Measurements from ENCODE around the gene FBLN2.
A peak's percentile ranks its signal among the peaks of the same experiment; 100 is the strongest.

FBLN2 gene

DNA sequence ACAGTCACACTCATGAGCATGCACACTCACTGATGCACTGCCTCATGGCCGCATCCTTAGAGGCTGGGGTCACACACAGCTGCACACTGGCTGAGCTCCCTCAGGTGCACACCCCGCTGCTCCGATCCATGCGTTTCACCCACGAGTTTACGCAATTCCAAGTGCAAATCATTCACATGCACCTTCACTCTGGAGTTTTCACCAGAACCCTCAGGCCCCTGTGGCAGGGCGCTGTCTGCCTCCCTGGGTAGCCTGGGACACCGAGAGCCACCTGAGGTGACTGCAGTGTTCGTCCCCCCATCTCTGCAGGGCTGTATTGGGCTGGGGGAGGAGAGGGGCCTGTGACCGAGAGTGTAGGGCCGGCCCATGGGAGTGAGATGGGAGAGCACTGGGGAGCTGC is 134.8 kb downstream of the FBLN2 start:
- H3K14ac ChIP-seq (ENCODE audit: low read length in 2 of 2), result no peak overlapping the region
- no peak overlapping the region for H2BK120ac ChIP-seq (ENCODE audit: low read depth, low read length)
- no peak overlapping the region for H2AK5ac ChIP-seq (ENCODE audit: low read length, severe bottlenecking)
- H3K18ac ChIP-seq (ENCODE audit: low read depth in 1 of 2, low read length in 2 of 2), result no peak overlapping the region
- no peak overlapping the region for H3K27ac ChIP-seq (ENCODE audit: low read length, poor library complexity, severe bottlenecking)
- no peaks in the 10 kb centered on the region for H3K36me3 ChIP-seq (ENCODE audit: control insufficient read depth in 1 of 2, insufficient read depth in 2 of 2, low read depth in 1 of 2, low read length in 2 of 2)
- no peak overlapping the region for H2BK12ac ChIP-seq (ENCODE audit: low read length in 2 of 2)
- H3K4ac ChIP-seq (ENCODE audit: low read depth in 1 of 2, low read length in 2 of 2), result no peak overlapping the region
- no peak overlapping the region for H3K23ac ChIP-seq (ENCODE audit: low read length in 2 of 2)
- no peaks in the 10 kb centered on the region for H3K79me1 ChIP-seq (replicated peaks; ENCODE audit: low read length, poor library complexity, severe bottlenecking)
- H2BK5ac ChIP-seq (ENCODE audit: low read depth, low read length, poor library complexity, severe bottlenecking), result no peak overlapping the region
- H2BK15ac ChIP-seq (ENCODE audit: low read depth, poor library complexity, severe bottlenecking), result no peak overlapping the region
- H2AFZ ChIP-seq (ENCODE audit: low read depth, low read length), result no peak overlapping the region
- no peak overlapping the region for H3K4me2 ChIP-seq (ENCODE audit: low read length, poor library complexity, severe bottlenecking)
- peaks cover 33 to 72% of the 10 kb centered on the region in 2 experiments for H3K27me3 ChIP-seq (ENCODE audit: control insufficient read depth in 1 of 2, insufficient read depth in 1 of 2, low read length in 2 of 2)
- WGBS, result 80% methylated on average over 11 of the region's 11 CpGs
- H3K9me3 ChIP-seq (ENCODE audit: control insufficient read depth, low read length), result peaks cover 3% of the 10 kb centered on the region
- no peaks in the 10 kb centered on the region for H3K4me1 ChIP-seq (ENCODE audit: control insufficient read depth, insufficient read depth, low read depth, low read length)
- H4K8ac ChIP-seq (ENCODE audit: low read length), result no peak overlapping the region
- H4K91ac ChIP-seq (ENCODE audit: low read length), result no peak overlapping the region
- no peak for DNase-seq
- H3K9ac ChIP-seq (ENCODE audit: low read length), result no peak overlapping the region
- H3K4me3 ChIP-seq (ENCODE audit: insufficient read depth in 1 of 2, low read depth in 1 of 2, low read length in 2 of 2), result peak overlapping the region in 1 of 2 experiments; percentile 24

- Histone ChIP-seq H3K9me3 (ENCODE audit: control insufficient read depth, low read length) (peaks cover 3% of the 10 kb centered on the region), H2BK15ac (ENCODE audit: low read depth, poor library complexity, severe bottlenecking) (no peak overlapping the region), H3K18ac (ENCODE audit: low read depth in 1 of 2, low read length in 2 of 2) (no peak overlapping the region), H3K27me3 (ENCODE audit: control insufficient read depth in 1 of 2, insufficient read depth in 1 of 2, low read length in 2 of 2) (peaks cover 33 to 72% of the 10 kb centered on the region in 2 experiments), H2BK5ac (ENCODE audit: low read depth, low read length, poor library complexity, severe bottlenecking) (no peak overlapping the region), H3K23ac (ENCODE audit: low read length in 2 of 2) (no peak overlapping the region), H2BK120ac (ENCODE audit: low read depth, low read length) (no peak overlapping the region), H3K36me3 (ENCODE audit: control insufficient read depth in 1 of 2, insufficient read depth in 2 of 2, low read depth in 1 of 2, low read length in 2 of 2) (no peaks in the 10 kb centered on the region), H3K14ac (ENCODE audit: low read length in 2 of 2) (no peak overlapping the region), H2AFZ (ENCODE audit: low read depth, low read length) (no peak overlapping the region), H2AK5ac (ENCODE audit: low read length, severe bottlenecking) (no peak overlapping the region), H3K79me1 (replicated peaks; ENCODE audit: low read length, poor library complexity, severe bottlenecking) (no peaks in the 10 kb centered on the region), H3K4ac (ENCODE audit: low read depth in 1 of 2, low read length in 2 of 2) (no peak overlapping the region), H4K91ac (ENCODE audit: low read length) (no peak overlapping the region), H3K4me1 (ENCODE audit: control insufficient read depth, insufficient read depth, low read depth, low read length) (no peaks in the 10 kb centered on the region), H2BK12ac (ENCODE audit: low read length in 2 of 2) (no peak overlapping the region), H3K27ac (ENCODE audit: low read length, poor library complexity, severe bottlenecking) (no peak overlapping the region), H3K9ac (ENCODE audit: low read length) (no peak overlapping the region), H3K4me2 (ENCODE audit: low read length, poor library complexity, severe bottlenecking) (no peak overlapping the region), H3K4me3 (ENCODE audit: insufficient read depth in 1 of 2, low read depth in 1 of 2, low read length in 2 of 2) (no peak overlapping the region), H4K8ac (ENCODE audit: low read length) (no peak overlapping the region)
- no peak for DNase-seq
- WGBS, result 62% methylated on average over 12 of the region's 12 CpGs
Observed at GRCh38 chr3:13684350-13684749, 135.4 kb downstream of the FBLN2 start.

DNA sequence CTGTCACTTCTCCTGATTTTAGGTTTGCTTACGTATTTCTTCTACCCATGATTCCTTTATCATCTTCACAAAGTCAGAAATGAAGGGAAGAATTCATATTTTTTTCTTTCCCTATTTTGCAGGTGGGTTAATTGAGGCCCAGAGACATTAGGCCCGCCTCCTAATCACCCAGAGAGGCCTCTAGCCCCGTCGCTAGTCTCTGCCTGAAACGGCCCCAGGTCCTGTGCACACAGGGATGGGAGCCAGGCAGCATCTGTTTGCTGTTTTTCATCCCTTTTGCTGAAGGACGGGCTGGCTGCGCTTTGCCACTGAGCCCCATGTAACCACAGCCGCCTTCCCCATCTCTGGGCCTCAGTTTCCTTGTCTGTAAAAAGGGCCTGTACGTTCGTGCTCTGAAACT is 135.9 kb downstream of the FBLN2 start:
- Histone ChIP-seq H3K9ac (ENCODE audit: low read length) (no peak overlapping the region), H2BK12ac (ENCODE audit: low read length in 2 of 2) (no peak overlapping the region), H3K4me1 (ENCODE audit: control insufficient read depth, insufficient read depth, low read depth, low read length) (no peaks in the 10 kb centered on the region), H3K4me2 (ENCODE audit: low read length, poor library complexity, severe bottlenecking) (no peak overlapping the region), H2BK5ac (ENCODE audit: low read depth, low read length, poor library complexity, severe bottlenecking) (no peak overlapping the region), H4K91ac (ENCODE audit: low read length) (no peak overlapping the region), H3K9me3 (ENCODE audit: control insufficient read depth, low read length) (peaks cover 3% of the 10 kb centered on the region), H3K27ac (ENCODE audit: low read length, poor library complexity, severe bottlenecking) (no peak overlapping the region), H2AK5ac (ENCODE audit: low read length, severe bottlenecking) (no peak overlapping the region), H3K14ac (ENCODE audit: low read length in 2 of 2) (no peak overlapping the region), H3K4ac (ENCODE audit: low read depth in 1 of 2, low read length in 2 of 2) (no peak overlapping the region), H3K27me3 (ENCODE audit: control insufficient read depth in 1 of 2, insufficient read depth in 1 of 2, low read length in 2 of 2) (peaks cover 33 to 72% of the 10 kb centered on the region in 2 experiments), H3K4me3 (ENCODE audit: insufficient read depth in 1 of 2, low read depth in 1 of 2, low read length in 2 of 2) (no peak overlapping the region), H2BK15ac (ENCODE audit: low read depth, poor library complexity, severe bottlenecking) (no peak overlapping the region), H3K79me1 (replicated peaks; ENCODE audit: low read length, poor library complexity, severe bottlenecking) (no peaks in the 10 kb centered on the region), H2BK120ac (ENCODE audit: low read depth, low read length) (no peak overlapping the region), H3K23ac (ENCODE audit: low read length in 2 of 2) (no peak overlapping the region), H2AFZ (ENCODE audit: low read depth, low read length) (no peak overlapping the region), H4K8ac (ENCODE audit: low read length) (no peak overlapping the region), H3K18ac (ENCODE audit: low read depth in 1 of 2, low read length in 2 of 2) (no peak overlapping the region), H3K36me3 (ENCODE audit: control insufficient read depth in 1 of 2, insufficient read depth in 2 of 2, low read depth in 1 of 2, low read length in 2 of 2) (no peaks in the 10 kb centered on the region)
- no peak for DNase-seq
- 54% methylated on average over 10 of the region's 10 CpGs for WGBS

GRCh38 chr3:13685721-13686120 is 136.8 kb downstream of the FBLN2 start:
- Histone ChIP-seq H3K4me3 (ENCODE audit: insufficient read depth in 1 of 2, low read depth in 1 of 2, low read length in 2 of 2) (no peak overlapping the region), H2BK15ac (ENCODE audit: low read depth, poor library complexity, severe bottlenecking) (no peak overlapping the region), H3K4ac (ENCODE audit: low read depth in 1 of 2, low read length in 2 of 2) (no peak overlapping the region), H3K9ac (ENCODE audit: low read length) (no peak overlapping the region), H3K9me3 (ENCODE audit: control insufficient read depth, low read length) (peaks cover 3% of the 10 kb centered on the region), H3K4me2 (ENCODE audit: low read length, poor library complexity, severe bottlenecking) (no peak overlapping the region), H3K79me1 (replicated peaks; ENCODE audit: low read length, poor library complexity, severe bottlenecking) (no peaks in the 10 kb centered on the region), H3K4me1 (ENCODE audit: control insufficient read depth, insufficient read depth, low read depth, low read length) (no peaks in the 10 kb centered on the region), H3K14ac (ENCODE audit: low read length in 2 of 2) (no peak overlapping the region), H3K18ac (ENCODE audit: low read depth in 1 of 2, low read length in 2 of 2) (no peak overlapping the region), H2AK5ac (ENCODE audit: low read length, severe bottlenecking) (no peak overlapping the region), H2BK5ac (ENCODE audit: low read depth, low read length, poor library complexity, severe bottlenecking) (no peak overlapping the region), H2BK120ac (ENCODE audit: low read depth, low read length) (no peak overlapping the region), H3K23ac (ENCODE audit: low read length in 2 of 2) (no peak overlapping the region), H2BK12ac (ENCODE audit: low read length in 2 of 2) (no peak overlapping the region), H4K8ac (ENCODE audit: low read length) (no peak overlapping the region), H4K91ac (ENCODE audit: low read length) (no peak overlapping the region), H3K27me3 (ENCODE audit: control insufficient read depth in 1 of 2, insufficient read depth in 1 of 2, low read length in 2 of 2) (peaks cover 38 to 72% of the 10 kb centered on the region in 2 experiments), H3K36me3 (ENCODE audit: control insufficient read depth in 1 of 2, insufficient read depth in 2 of 2, low read depth in 1 of 2, low read length in 2 of 2) (no peaks in the 10 kb centered on the region), H3K27ac (ENCODE audit: low read length, poor library complexity, severe bottlenecking) (no peak overlapping the region), H2AFZ (ENCODE audit: low read depth, low read length) (no peak overlapping the region)
- 81% methylated on average over 5 of the region's 5 CpGs for WGBS
- DNase-seq, result no peak

Measured in mesenchymal stem cell (in vitro differentiated cells and primary cell).